Panc1 (cell line): ENCODE measurements around the gene KNSTRN. TPM values are rescaled to one million over a fixed set of nuclear protein-coding genes. Genes with fewer than 3 reads are reported as not detected.

ENCODE experiments used
- ATAC-seq: fragments of 200-7000 bp; cut with Tn5 transposase; 2 replicates; pipeline ENCODE4 v1.9.1; 2020; ENCODE audit warnings: mild to moderate bottlenecking, moderate library complexity
- BruUV-seq: library from RNA; stranded (reverse); fragments of 400-500 nt; replicated peaks from 2 replicates; lab custom pipeline; 2021; lab: Mats Ljungman, UMichigan
- CTCF ChIA-PET: fragments of 300-600 bp; sonication (Branson Sonifier 250); formaldehyde crosslinking; loops from one replicate; lab custom pipeline; 2022; ENCODE audit warnings: antibody characterized with exemption; lab: Charles Lee
- POLR2A ChIA-PET: fragments of 300-600 bp; sonication (Branson Sonifier 250); formaldehyde crosslinking; loops from one replicate; lab custom pipeline; 2022; ENCODE audit warnings: antibody characterized with exemption; lab: Charles Lee
- DNase-seq: peaks from one replicate; pipeline ENCODE4 v3.0.0-alpha.2; 2010; ENCODE audit warnings: low read depth, low spot score
- H3K27ac ChIP-seq: 2 replicates; pipeline ENCODE4 v1.5.1; 2011; ENCODE audit warnings: mild to moderate bottlenecking, low read length, inconsistent platforms
- H3K27me3 ChIP-seq: fragments of 200-500 bp; sonication (Bioruptor generic); 2 replicates; pipeline ENCODE4 v1.6.0; 2014; ENCODE audit warnings: low read length, inconsistent platforms; ENCODE audit not compliant: control insufficient read depth, insufficient read depth
- H3K36me3 ChIP-seq: fragments of 200-500 bp; sonication (Bioruptor generic); 2 replicates; pipeline ENCODE4 v1.5.1; 2014; ENCODE audit warnings: inconsistent platforms, mild to moderate bottlenecking, low read length, moderate library complexity; ENCODE audit not compliant: control insufficient read depth, insufficient read depth
- H3K4me1 ChIP-seq: 2 replicates; pipeline ENCODE4 v1.5.1; 2011; ENCODE audit warnings: inconsistent platforms, mild to moderate bottlenecking, low read length, moderate library complexity; ENCODE audit not compliant: control insufficient read depth, insufficient read depth
- H3K4me3 ChIP-seq, 2 experiments: 2 replicates each; pipeline ENCODE4 v1.5.1; 2011 to 2012; ENCODE audit warnings: low read depth in 2 of 2, low read length in 2 of 2, mild to moderate bottlenecking in 2 of 2, inconsistent platforms in 1 of 2, moderate library complexity in 1 of 2
- H3K9me3 ChIP-seq: fragments of 200-500 bp; sonication (Bioruptor generic); 2 replicates; pipeline ENCODE4 v1.5.1; 2014; ENCODE audit warnings: low read depth, mild to moderate bottlenecking, inconsistent platforms, low read length, moderate library complexity; ENCODE audit not compliant: control insufficient read depth, insufficient read depth
- POLR2AphosphoS5 ChIP-seq: IDR thresholded peaks from 2 replicates; pipeline ENCODE4 v1.6.1; 2012; ENCODE audit warnings: mild to moderate bottlenecking, low read depth, low read length, moderate library complexity
- SIN3A ChIP-seq: IDR thresholded peaks from 2 replicates; pipeline ENCODE4 v1.6.1; 2012; ENCODE audit warnings: low read depth, mild to moderate bottlenecking, low read length, moderate library complexity, borderline replicate concordance; ENCODE audit not compliant: insufficient read depth
- TCF7L2 ChIP-seq: IDR thresholded peaks from 2 replicates; pipeline ENCODE4 v1.6.1; 2011; ENCODE audit warnings: mild to moderate bottlenecking, low read depth, low read length, inconsistent platforms
- in situ Hi-C: cut with HindIII; loops from 2 replicates; pipeline ENCODE4 v1.10.0; 2016; ENCODE audit warnings: low sequenced_read_pairs, low pct_unique_long_range_greater_than_20kb
- intact Hi-C: fragments of 100-400 bp; cut with micrococcal nuclease; formaldehyde crosslinking; loops from one replicate; pipeline ENCODE4 v1.10.0; 2022; ENCODE audit not compliant: unreplicated experiment
- total RNA-seq: library from RNA; stranded (reverse); gene quantifications from one replicate; pipeline ENCODE4 v1.2.1, GENCODE V29; 2021; ENCODE audit not compliant: unreplicated experiment
- TF ChIP-seq, protein P1 (sequence below): fragments of 450-650 bp; IDR thresholded peaks from 2 replicates; pipeline ENCODE4 v1.5.1; 2017; ENCODE audit warnings: mild to moderate bottlenecking
- TF ChIP-seq, protein P2 (sequence below), 2 experiments: IDR thresholded peaks; 2 replicates each; pipeline ENCODE4 v1.6.1; 2011 to 2012; ENCODE audit warnings: low read depth in 2 of 2, control low read depth in 1 of 2, low read length in 1 of 2, mild to moderate bottlenecking in 1 of 2, moderate library complexity in 1 of 2; ENCODE audit not compliant: insufficient read depth in 1 of 2

KNSTRN gene
- total RNA-seq, 1 experiment from 2014 or later = 74.6 TPM

DNA sequence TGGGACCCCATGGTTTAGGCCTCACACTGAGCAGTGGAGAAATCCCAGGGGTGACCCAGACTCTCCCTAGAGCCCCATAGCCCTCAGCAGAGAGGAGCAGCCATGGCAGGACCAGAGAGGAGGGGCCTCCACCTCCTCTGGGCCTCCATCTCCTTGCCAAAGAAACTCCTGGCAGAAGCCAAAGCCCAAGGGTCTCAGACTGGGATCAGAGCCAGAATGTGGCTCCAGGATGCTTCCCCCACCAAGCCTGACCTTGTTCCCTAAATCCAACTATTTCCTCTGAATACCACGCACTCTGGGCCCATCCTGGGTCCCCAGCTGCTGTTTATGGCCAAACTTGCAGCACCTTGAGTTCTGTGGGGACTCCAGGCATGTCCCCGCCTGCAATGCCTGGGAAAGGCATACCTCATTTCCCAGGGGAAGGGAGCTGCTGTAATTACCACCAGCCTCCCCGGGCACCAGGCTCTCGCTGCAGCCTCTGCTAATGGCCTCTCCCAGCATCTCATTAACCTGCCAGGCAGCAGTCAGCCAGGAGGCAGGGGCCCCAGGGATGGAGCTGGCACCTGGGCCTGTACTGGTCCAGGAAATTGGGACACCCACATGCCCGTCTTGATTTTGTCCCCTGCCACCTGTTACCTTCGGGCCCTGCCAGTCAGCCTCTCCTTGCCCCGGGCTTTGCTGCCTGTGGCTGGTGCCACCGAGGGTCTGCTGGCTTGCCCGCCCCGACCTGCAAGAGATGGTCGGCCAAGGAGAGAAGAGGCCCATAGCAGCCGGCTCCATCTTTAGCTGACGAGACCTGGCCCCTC lies 46.4 kb upstream of the KNSTRN start:
- intact Hi-C loops = no loop called here

DNA sequence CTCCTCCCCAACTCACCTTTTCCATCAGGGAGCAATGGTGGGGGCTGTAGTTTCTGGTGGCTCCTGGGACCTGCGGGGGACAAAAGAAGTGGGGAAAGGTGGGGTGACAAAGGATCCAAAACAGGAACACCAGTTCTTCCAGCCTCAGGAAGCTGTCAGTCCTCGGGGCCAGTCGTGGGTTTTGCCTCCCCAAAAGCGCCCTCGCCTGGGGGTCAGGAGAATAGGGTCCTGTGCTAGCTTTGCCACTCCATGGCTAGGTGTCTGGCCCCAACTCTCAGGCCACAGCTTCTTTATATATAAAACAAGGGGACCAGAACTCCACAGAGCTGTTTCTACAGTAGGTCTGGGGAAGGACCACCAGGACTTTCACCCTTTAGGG lies 45.8 kb upstream of the KNSTRN start:
- POLR2A ChIA-PET = no interaction called here
- intact Hi-C loops (no loop called here), in situ Hi-C loops (no loop called here)
- Histone ChIP-seq H3K4me1 (peaks cover 42% of the 10 kb centered on the region), H3K9me3 (no peaks in the 10 kb centered on the region), H3K27ac (peak overlapping the region; percentile 53; the same call in 1 of the 2 replicates), H3K36me3 (no peaks in the 10 kb centered on the region), H3K4me3 (no peak overlapping the region), H3K27me3 (no peaks in the 10 kb centered on the region)
- BruUV-seq = no TSS peak
- no peak for TF ChIP-seq SIN3A
- TF ChIP-seq, protein P1, sequence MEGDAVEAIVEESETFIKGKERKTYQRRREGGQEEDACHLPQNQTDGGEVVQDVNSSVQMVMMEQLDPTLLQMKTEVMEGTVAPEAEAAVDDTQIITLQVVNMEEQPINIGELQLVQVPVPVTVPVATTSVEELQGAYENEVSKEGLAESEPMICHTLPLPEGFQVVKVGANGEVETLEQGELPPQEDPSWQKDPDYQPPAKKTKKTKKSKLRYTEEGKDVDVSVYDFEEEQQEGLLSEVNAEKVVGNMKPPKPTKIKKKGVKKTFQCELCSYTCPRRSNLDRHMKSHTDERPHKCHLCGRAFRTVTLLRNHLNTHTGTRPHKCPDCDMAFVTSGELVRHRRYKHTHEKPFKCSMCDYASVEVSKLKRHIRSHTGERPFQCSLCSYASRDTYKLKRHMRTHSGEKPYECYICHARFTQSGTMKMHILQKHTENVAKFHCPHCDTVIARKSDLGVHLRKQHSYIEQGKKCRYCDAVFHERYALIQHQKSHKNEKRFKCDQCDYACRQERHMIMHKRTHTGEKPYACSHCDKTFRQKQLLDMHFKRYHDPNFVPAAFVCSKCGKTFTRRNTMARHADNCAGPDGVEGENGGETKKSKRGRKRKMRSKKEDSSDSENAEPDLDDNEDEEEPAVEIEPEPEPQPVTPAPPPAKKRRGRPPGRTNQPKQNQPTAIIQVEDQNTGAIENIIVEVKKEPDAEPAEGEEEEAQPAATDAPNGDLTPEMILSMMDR = no peak; the same call in 1 of the 2 replicates
- TF ChIP-seq, protein P2, sequence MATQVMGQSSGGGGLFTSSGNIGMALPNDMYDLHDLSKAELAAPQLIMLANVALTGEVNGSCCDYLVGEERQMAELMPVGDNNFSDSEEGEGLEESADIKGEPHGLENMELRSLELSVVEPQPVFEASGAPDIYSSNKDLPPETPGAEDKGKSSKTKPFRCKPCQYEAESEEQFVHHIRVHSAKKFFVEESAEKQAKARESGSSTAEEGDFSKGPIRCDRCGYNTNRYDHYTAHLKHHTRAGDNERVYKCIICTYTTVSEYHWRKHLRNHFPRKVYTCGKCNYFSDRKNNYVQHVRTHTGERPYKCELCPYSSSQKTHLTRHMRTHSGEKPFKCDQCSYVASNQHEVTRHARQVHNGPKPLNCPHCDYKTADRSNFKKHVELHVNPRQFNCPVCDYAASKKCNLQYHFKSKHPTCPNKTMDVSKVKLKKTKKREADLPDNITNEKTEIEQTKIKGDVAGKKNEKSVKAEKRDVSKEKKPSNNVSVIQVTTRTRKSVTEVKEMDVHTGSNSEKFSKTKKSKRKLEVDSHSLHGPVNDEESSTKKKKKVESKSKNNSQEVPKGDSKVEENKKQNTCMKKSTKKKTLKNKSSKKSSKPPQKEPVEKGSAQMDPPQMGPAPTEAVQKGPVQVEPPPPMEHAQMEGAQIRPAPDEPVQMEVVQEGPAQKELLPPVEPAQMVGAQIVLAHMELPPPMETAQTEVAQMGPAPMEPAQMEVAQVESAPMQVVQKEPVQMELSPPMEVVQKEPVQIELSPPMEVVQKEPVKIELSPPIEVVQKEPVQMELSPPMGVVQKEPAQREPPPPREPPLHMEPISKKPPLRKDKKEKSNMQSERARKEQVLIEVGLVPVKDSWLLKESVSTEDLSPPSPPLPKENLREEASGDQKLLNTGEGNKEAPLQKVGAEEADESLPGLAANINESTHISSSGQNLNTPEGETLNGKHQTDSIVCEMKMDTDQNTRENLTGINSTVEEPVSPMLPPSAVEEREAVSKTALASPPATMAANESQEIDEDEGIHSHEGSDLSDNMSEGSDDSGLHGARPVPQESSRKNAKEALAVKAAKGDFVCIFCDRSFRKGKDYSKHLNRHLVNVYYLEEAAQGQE (IDR thresholded peaks at IDR 0.05; ENCODE audit: insufficient read depth in 1 of 2, low read depth in 2 of 2, low read length in 1 of 2) = no peak
- TF ChIP-seq POLR2AphosphoS5 = no peak
- TF ChIP-seq TCF7L2 = no peak
- ATAC-seq = no peak
- CTCF ChIA-PET = interaction anchor here (0.8 to 2.5 kb wide), 3 partner anchors 17 to 27 kb away, joined by 4 to 8 read pairs (median 4); no protein-coding TSS in a partner anchor
- DNase-seq = no peak

More for the DNA sequence above, 46.4 kb upstream of the KNSTRN start:
- Histone ChIP-seq H3K27ac (no peak overlapping the region), H3K36me3 (no peaks in the 10 kb centered on the region), H3K4me1 (peaks cover 36% of the 10 kb centered on the region), H3K9me3 (no peaks in the 10 kb centered on the region), H3K4me3 (no peak overlapping the region), H3K27me3 (no peaks in the 10 kb centered on the region)
- TF ChIP-seq, protein P2 (IDR thresholded peaks at IDR 0.05; ENCODE audit: insufficient read depth in 1 of 2, low read depth in 2 of 2, low read length in 1 of 2) = no peak
- TF ChIP-seq, protein P1 = no peak
- TF ChIP-seq POLR2AphosphoS5 (no peak), TCF7L2 (no peak), SIN3A (no peak)
- POLR2A ChIA-PET = no interaction called here
- in situ Hi-C loops = no loop called here
- CTCF ChIA-PET = interaction anchor here (0.6 to 1.5 kb wide), 3 partner anchors 19 to 143 kb away, joined by 4 to 8 read pairs (median 4); no protein-coding TSS in a partner anchor
- no TSS peak for BruUV-seq
- DNase-seq = no peak
- no peak for ATAC-seq
